ENCODE results near the gene GRIK4. TPM values are rescaled to one million over a fixed set of nuclear protein-coding genes. Genes with fewer than 3 reads are reported as not detected.

Gene GRIK4
- total RNA-seq, 3 donors from 2014 or later, result 0.05 to 0.30 (median 0.11) TPM

GRCh38 chr11:120873966-120874735 is 362.6 kb downstream of the GRIK4 start:
- no peak for DNase-seq
- ATAC-seq, result no peak
- no peaks in the 10 kb centered on the region for H3K36me3 Mint-ChIP-seq (ENCODE audit: insufficient read depth)
- no peaks in the 10 kb centered on the region for H3K4me1 Mint-ChIP-seq (ENCODE audit: low read depth)
- H3K4me3 Mint-ChIP-seq, result no peak overlapping the region
- H3K27me3 Mint-ChIP-seq (ENCODE audit: low read depth), result peaks cover 15% of the 10 kb centered on the region
- H3K9me3 Mint-ChIP-seq, result peaks cover 4% of the 10 kb centered on the region

GRCh38 chr11:120875986-120876385 is 364.4 kb downstream of the GRIK4 start:
- H3K4me3 Mint-ChIP-seq, result no peak overlapping the region
- H3K36me3 Mint-ChIP-seq (ENCODE audit: insufficient read depth), result no peaks in the 10 kb centered on the region
- peaks cover 4% of the 10 kb centered on the region for H3K9me3 Mint-ChIP-seq
- H3K4me1 Mint-ChIP-seq (ENCODE audit: low read depth), result no peaks in the 10 kb centered on the region
- H3K27me3 Mint-ChIP-seq (ENCODE audit: low read depth), result peaks cover 15% of the 10 kb centered on the region
- no peak for DNase-seq
- no peak for ATAC-seq

- no peaks in the 10 kb centered on the region for H3K4me1 Mint-ChIP-seq (ENCODE audit: low read depth)
- ATAC-seq (no peak), DNase-seq (no peak)
- H3K4me3 Mint-ChIP-seq, result no peak overlapping the region
- peaks cover 11% of the 10 kb centered on the region for H3K27me3 Mint-ChIP-seq (ENCODE audit: low read depth)
- H3K36me3 Mint-ChIP-seq (ENCODE audit: insufficient read depth), result no peaks in the 10 kb centered on the region
- H3K9me3 Mint-ChIP-seq, result peaks cover 4% of the 10 kb centered on the region
Measured at GRCh38 chr11:120877746-120878365, 366.3 kb downstream of the GRIK4 start.

GRCh38 chr11:120878781-120879180 is 367.2 kb downstream of the GRIK4 start:
- peaks cover 4% of the 10 kb centered on the region for H3K9me3 Mint-ChIP-seq
- no peaks in the 10 kb centered on the region for H3K4me1 Mint-ChIP-seq (ENCODE audit: low read depth)
- H3K4me3 Mint-ChIP-seq, result no peak overlapping the region
- ATAC-seq, result no peak
- no peak for DNase-seq
- H3K36me3 Mint-ChIP-seq (ENCODE audit: insufficient read depth), result no peaks in the 10 kb centered on the region
- H3K27me3 Mint-ChIP-seq (ENCODE audit: low read depth), result peaks cover 12% of the 10 kb centered on the region

GRCh38 chr11:120880498-120881175 is 369.1 kb downstream of the GRIK4 start:
- Mint-ChIP-seq H3K4me3 (no peak overlapping the region), H3K27me3 (ENCODE audit: low read depth) (peaks cover 14% of the 10 kb centered on the region), H3K9me3 (peaks cover 4% of the 10 kb centered on the region), H3K4me1 (ENCODE audit: low read depth) (no peaks in the 10 kb centered on the region), H3K36me3 (ENCODE audit: insufficient read depth) (no peaks in the 10 kb centered on the region)
- no peak for DNase-seq
- no peak for ATAC-seq

GRCh38 chr11:120881596-120881995 is 370.0 kb downstream of the GRIK4 start:
- H3K9me3 Mint-ChIP-seq, result no peaks in the 10 kb centered on the region
- DNase-seq, result no peak
- no peaks in the 10 kb centered on the region for H3K36me3 Mint-ChIP-seq (ENCODE audit: insufficient read depth)
- H3K4me1 Mint-ChIP-seq (ENCODE audit: low read depth), result no peaks in the 10 kb centered on the region
- H3K4me3 Mint-ChIP-seq, result no peak overlapping the region
- H3K27me3 Mint-ChIP-seq (ENCODE audit: low read depth), result peaks cover 14% of the 10 kb centered on the region
- no peak for ATAC-seq

- H3K27me3 Mint-ChIP-seq (ENCODE audit: low read depth), result peaks cover 14% of the 10 kb centered on the region
- H3K4me3 Mint-ChIP-seq, result no peak overlapping the region
- no peaks in the 10 kb centered on the region for H3K36me3 Mint-ChIP-seq (ENCODE audit: insufficient read depth)
- H3K9me3 Mint-ChIP-seq, result no peaks in the 10 kb centered on the region
- ATAC-seq, result no peak
- DNase-seq, result no peak
- no peaks in the 10 kb centered on the region for H3K4me1 Mint-ChIP-seq (ENCODE audit: low read depth)
Measured at GRCh38 chr11:120882175-120882574, 370.6 kb downstream of the GRIK4 start.

- ATAC-seq (no peak), DNase-seq (no peak)
- Mint-ChIP-seq H3K9me3 (no peaks in the 10 kb centered on the region), H3K4me3 (no peak overlapping the region), H3K4me1 (ENCODE audit: low read depth) (no peaks in the 10 kb centered on the region), H3K36me3 (ENCODE audit: insufficient read depth) (no peaks in the 10 kb centered on the region), H3K27me3 (ENCODE audit: low read depth) (peaks cover 12% of the 10 kb centered on the region)
Measured at GRCh38 chr11:120883404-120884080, 372.0 kb downstream of the GRIK4 start.

GRCh38 chr11:120884154-120885020 is 372.8 kb downstream of the GRIK4 start:
- Mint-ChIP-seq H3K4me1 (ENCODE audit: low read depth) (no peaks in the 10 kb centered on the region), H3K4me3 (no peak overlapping the region), H3K9me3 (no peaks in the 10 kb centered on the region), H3K27me3 (ENCODE audit: low read depth) (peaks cover 12% of the 10 kb centered on the region), H3K36me3 (ENCODE audit: insufficient read depth) (no peaks in the 10 kb centered on the region)
- DNase-seq (no peak), ATAC-seq (no peak)

- DNase-seq (no peak), ATAC-seq (no peak)
- Mint-ChIP-seq H3K9me3 (no peaks in the 10 kb centered on the region), H3K4me3 (no peak overlapping the region), H3K36me3 (ENCODE audit: insufficient read depth) (no peaks in the 10 kb centered on the region), H3K4me1 (ENCODE audit: low read depth) (no peaks in the 10 kb centered on the region), H3K27me3 (ENCODE audit: low read depth) (peaks cover 4% of the 10 kb centered on the region)
Measured at GRCh38 chr11:120890609-120891320, 379.2 kb downstream of the GRIK4 start.

- Mint-ChIP-seq H3K4me3 (no peak overlapping the region), H3K4me1 (ENCODE audit: low read depth) (no peaks in the 10 kb centered on the region), H3K27me3 (ENCODE audit: low read depth) (peaks cover 4% of the 10 kb centered on the region), H3K9me3 (no peaks in the 10 kb centered on the region), H3K36me3 (ENCODE audit: insufficient read depth) (no peaks in the 10 kb centered on the region)
- no peak for ATAC-seq
- DNase-seq, result no peak
Measured at GRCh38 chr11:120893440-120894201, 382.1 kb downstream of the GRIK4 start.

- DNase-seq (no peak), ATAC-seq (no peak)
- Mint-ChIP-seq H3K9me3 (no peaks in the 10 kb centered on the region), H3K4me1 (ENCODE audit: low read depth) (no peaks in the 10 kb centered on the region), H3K27me3 (ENCODE audit: low read depth) (peaks cover 4% of the 10 kb centered on the region), H3K36me3 (ENCODE audit: insufficient read depth) (no peaks in the 10 kb centered on the region), H3K4me3 (no peak overlapping the region)
Measured at GRCh38 chr11:120894202-120894985, 382.8 kb downstream of the GRIK4 start.
